ENCODE measurements around the gene PXYLP1.

Gene PXYLP1

GRCh38 chr3:141248064-141248463, 16.4 kb downstream of the PXYLP1 start:
- H3K36me3 Mint-ChIP-seq (ENCODE audit: low read depth), result peaks cover 6% of the 10 kb centered on the region
- no peaks in the 10 kb centered on the region for H3K9me3 Mint-ChIP-seq
- no peak overlapping the region for H3K27ac Mint-ChIP-seq
- peaks cover 12% of the 10 kb centered on the region for H3K4me1 Mint-ChIP-seq
- H3K27me3 Mint-ChIP-seq (ENCODE audit: low read depth), result no peaks in the 10 kb centered on the region
- TF ChIP-seq CTCF (IDR thresholded peaks at IDR 0.05; ENCODE audit: unreplicated experiment in 3 of 3), result no peak
- no peak overlapping the region for H3K4me3 Mint-ChIP-seq

DNA sequence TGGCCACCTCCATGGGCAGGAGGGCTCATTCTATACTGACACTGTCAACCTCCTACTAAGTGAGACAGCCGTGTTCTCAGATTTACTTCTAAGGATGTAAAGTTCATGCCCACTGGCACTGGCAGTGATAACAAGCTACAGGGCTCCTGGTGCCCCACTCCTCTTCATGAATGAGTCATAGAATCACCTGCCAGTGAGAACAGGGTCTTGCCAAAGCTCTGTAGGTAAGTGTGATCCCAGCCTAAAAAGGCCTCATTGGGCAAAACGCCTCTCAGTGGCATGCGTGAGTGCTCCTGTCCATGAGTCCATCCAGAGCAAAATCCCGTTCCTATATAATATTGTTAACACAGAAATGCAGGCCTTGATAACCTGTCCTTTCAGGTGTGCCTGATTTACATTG, 17.4 kb downstream of the PXYLP1 start:
- no peak for TF ChIP-seq CTCF (IDR thresholded peaks at IDR 0.05; ENCODE audit: unreplicated experiment in 3 of 3)
- Mint-ChIP-seq H3K27me3 (ENCODE audit: low read depth) (no peaks in the 10 kb centered on the region), H3K4me3 (no peak overlapping the region), H3K36me3 (ENCODE audit: low read depth) (peaks cover 9% of the 10 kb centered on the region), H3K9me3 (no peaks in the 10 kb centered on the region), H3K27ac (no peak overlapping the region), H3K4me1 (peaks cover 6% of the 10 kb centered on the region)

DNA sequence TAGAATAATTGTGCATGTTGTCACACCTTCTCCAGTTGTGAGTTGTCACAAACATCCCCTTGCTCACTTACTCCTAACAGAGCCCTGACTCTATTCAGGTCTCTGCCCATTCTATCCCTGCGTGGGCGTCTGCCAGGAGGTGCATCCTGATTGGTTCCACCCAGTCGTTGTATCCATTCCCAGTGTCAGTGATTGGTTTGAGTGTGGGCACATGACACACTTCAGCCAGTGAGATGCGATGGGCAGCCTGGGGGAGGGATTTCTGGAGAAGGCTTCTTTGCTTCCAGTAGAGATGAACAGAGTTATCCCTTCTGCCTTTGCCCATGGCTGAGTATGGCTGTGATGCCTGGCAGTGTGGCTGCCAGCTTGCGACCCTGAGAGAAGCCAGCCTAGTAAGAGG, 18.7 kb downstream of the PXYLP1 start:
- TF ChIP-seq CTCF (IDR thresholded peaks at IDR 0.05; ENCODE audit: unreplicated experiment in 3 of 3), result no peak
- peaks cover 12% of the 10 kb centered on the region for H3K4me1 Mint-ChIP-seq
- H3K36me3 Mint-ChIP-seq (ENCODE audit: low read depth), result peaks cover 9% of the 10 kb centered on the region
- H3K27ac Mint-ChIP-seq, result no peak overlapping the region
- no peaks in the 10 kb centered on the region for H3K27me3 Mint-ChIP-seq (ENCODE audit: low read depth)
- H3K9me3 Mint-ChIP-seq, result no peaks in the 10 kb centered on the region
- H3K4me3 Mint-ChIP-seq, result no peak overlapping the region

GRCh38 chr3:141250828-141251227, 19.2 kb downstream of the PXYLP1 start:
- Mint-ChIP-seq H3K4me1 (peaks cover 13% of the 10 kb centered on the region), H3K4me3 (no peak overlapping the region), H3K9me3 (no peaks in the 10 kb centered on the region), H3K27me3 (ENCODE audit: low read depth) (no peaks in the 10 kb centered on the region), H3K27ac (no peak overlapping the region), H3K36me3 (ENCODE audit: low read depth) (peaks cover 9% of the 10 kb centered on the region)
- TF ChIP-seq CTCF (IDR thresholded peaks at IDR 0.05; ENCODE audit: unreplicated experiment in 3 of 3), result no peak

GRCh38 chr3:141253326-141253725, 21.7 kb downstream of the PXYLP1 start:
- Mint-ChIP-seq H3K27ac (no peak overlapping the region), H3K36me3 (ENCODE audit: low read depth) (peaks cover 9% of the 10 kb centered on the region), H3K27me3 (ENCODE audit: low read depth) (no peaks in the 10 kb centered on the region), H3K4me3 (no peak overlapping the region), H3K9me3 (no peaks in the 10 kb centered on the region), H3K4me1 (peaks cover 24% of the 10 kb centered on the region)
- TF ChIP-seq CTCF (IDR thresholded peaks at IDR 0.05; ENCODE audit: unreplicated experiment in 3 of 3), result no peak

GRCh38 chr3:141253811-141254210, 22.2 kb downstream of the PXYLP1 start:
- Mint-ChIP-seq H3K4me1 (peaks cover 24% of the 10 kb centered on the region), H3K27ac (no peak overlapping the region), H3K9me3 (no peaks in the 10 kb centered on the region), H3K27me3 (ENCODE audit: low read depth) (no peaks in the 10 kb centered on the region), H3K36me3 (ENCODE audit: low read depth) (peaks cover 9% of the 10 kb centered on the region), H3K4me3 (no peak overlapping the region)
- no peak for TF ChIP-seq CTCF (IDR thresholded peaks at IDR 0.05; ENCODE audit: unreplicated experiment in 3 of 3)

Measured in nephron (organoid).